Mucosa of stomach (tissue), 1 donor: ENCODE results near the gene TNRC6C.
"Not testable (repeated sequence)": the region's sequence is repeated elsewhere in the genome, so short reads cannot be mapped to it uniquely, and the experiment has no call there.

ENCODE experiments used
- H3K27me3 ChIP-seq: one replicate; pipeline ENCODE4 v1.7.0; 2013; ENCODE audit warnings: mild to moderate bottlenecking, low read length; ENCODE audit not compliant: control insufficient read depth, insufficient read depth
- H3K36me3 ChIP-seq: one replicate; pipeline ENCODE4 v1.7.0; 2013; ENCODE audit warnings: low read length; ENCODE audit not compliant: control insufficient read depth, insufficient read depth
- H3K4me1 ChIP-seq: one replicate; pipeline ENCODE4 v1.7.0; 2013; ENCODE audit warnings: mild to moderate bottlenecking, low read length; ENCODE audit not compliant: control insufficient read depth, insufficient read depth
- H3K4me3 ChIP-seq: one replicate; pipeline ENCODE4 v1.7.0; 2013; ENCODE audit warnings: low read length
- H3K9ac ChIP-seq: one replicate; pipeline ENCODE4 v1.7.0; 2013; ENCODE audit warnings: mild to moderate bottlenecking, low read length, moderate library complexity
- H3K9me3 ChIP-seq: one replicate; pipeline ENCODE4 v1.7.0; 2013; ENCODE audit warnings: mild to moderate bottlenecking, low read length, moderate library complexity; ENCODE audit not compliant: control insufficient read depth
- donor health status: Pancreatic carcinoma.

Gene TNRC6C

DNA sequence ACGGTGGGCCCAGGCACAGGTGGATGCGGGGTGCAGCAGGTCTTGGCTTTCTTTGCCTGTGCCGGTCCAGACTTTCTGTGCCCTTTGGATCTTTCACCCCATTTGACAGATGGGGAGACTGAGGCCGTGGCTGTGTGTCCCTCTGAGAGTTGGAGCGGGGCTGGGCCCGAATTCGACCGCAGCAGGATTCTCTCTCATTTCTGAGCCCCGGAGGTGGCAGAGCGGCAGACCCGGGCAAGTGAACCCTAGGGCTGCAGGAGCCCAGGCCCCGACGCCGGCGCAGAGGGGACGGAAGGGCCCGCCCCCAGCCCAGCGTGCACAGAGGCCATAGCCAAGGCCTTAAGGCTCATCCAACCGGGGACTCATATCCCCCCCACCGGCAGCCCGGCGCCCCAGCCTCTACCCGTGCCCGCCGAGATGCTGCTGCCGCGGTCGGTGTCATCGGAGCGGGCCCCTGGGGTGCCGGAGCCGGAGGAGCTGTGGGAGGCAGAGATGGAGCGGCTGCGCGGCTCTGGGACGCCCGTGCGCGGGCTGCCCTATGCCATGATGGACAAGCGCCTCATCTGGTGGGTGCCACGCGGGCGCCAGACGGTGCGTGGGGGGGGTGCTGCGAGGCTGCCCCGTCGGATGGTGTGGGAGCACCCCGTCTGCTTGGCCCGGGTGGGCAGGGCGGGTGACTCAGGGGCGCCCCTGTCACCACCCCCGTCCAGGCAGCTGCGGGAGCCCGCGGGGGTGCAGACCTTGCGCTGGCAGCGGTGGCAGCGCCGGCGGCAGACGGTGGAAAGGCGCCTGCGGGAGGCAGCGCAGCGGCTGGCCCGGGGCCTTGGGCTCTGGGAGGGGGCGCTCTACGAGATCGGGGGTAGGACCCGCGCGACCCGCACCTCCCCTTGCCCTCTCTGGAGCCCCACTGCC is 172.9 kb downstream of the TNRC6C start:
- Histone ChIP-seq H3K27me3 (peaks cover 23% of the 10 kb centered on the region), H3K9ac (no peak overlapping the region), H3K4me3 (no peak overlapping the region), H3K36me3 (no peaks in the 10 kb centered on the region), H3K9me3 (no peaks in the 10 kb centered on the region), H3K4me1 (peaks cover 39% of the 10 kb centered on the region)

- H3K4me1 ChIP-seq: peaks cover 39% of the 10 kb centered on the region
- no peak overlapping the region for H3K4me3 ChIP-seq
- H3K36me3 ChIP-seq: no peaks in the 10 kb centered on the region
- H3K9ac ChIP-seq: no peak overlapping the region
- H3K9me3 ChIP-seq: no peaks in the 10 kb centered on the region
- H3K27me3 ChIP-seq: peaks cover 23% of the 10 kb centered on the region
Measured at GRCh38 chr17:78132084-78132676, 173.7 kb downstream of the TNRC6C start.

DNA sequence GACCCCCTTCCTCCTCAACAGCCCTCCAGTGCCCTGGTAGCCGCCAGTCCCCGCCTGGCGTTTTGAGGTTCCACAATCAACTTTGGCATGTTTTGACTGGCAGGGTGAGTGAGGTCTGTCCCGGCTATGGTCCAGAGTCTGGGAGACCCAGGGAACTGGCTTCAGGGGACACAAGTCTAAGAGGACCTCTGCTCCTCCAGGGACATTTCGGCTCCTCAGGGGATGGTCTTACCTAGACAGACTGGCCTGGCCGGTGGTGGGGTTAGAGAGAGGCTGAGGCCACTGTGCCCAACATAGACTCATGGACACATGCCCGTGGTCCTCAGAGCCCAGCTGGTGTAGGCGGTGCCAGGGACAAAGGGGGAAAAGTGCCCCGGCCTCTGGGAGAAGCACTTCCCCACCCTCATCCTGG is 174.3 kb downstream of the TNRC6C start:
- Histone ChIP-seq H3K4me3 (no peak overlapping the region), H3K27me3 (peaks cover 23% of the 10 kb centered on the region), H3K4me1 (peaks cover 39% of the 10 kb centered on the region), H3K9me3 (no peaks in the 10 kb centered on the region), H3K9ac (no peak overlapping the region), H3K36me3 (no peaks in the 10 kb centered on the region)

- Histone ChIP-seq H3K27me3 (peaks cover 23% of the 10 kb centered on the region), H3K36me3 (no peaks in the 10 kb centered on the region), H3K4me1 (peaks cover 38% of the 10 kb centered on the region), H3K9me3 (no peaks in the 10 kb centered on the region), H3K4me3 (no peak overlapping the region), H3K9ac (no peak overlapping the region)
Measured at GRCh38 chr17:78133179-78133951, 174.9 kb downstream of the TNRC6C start.

DNA sequence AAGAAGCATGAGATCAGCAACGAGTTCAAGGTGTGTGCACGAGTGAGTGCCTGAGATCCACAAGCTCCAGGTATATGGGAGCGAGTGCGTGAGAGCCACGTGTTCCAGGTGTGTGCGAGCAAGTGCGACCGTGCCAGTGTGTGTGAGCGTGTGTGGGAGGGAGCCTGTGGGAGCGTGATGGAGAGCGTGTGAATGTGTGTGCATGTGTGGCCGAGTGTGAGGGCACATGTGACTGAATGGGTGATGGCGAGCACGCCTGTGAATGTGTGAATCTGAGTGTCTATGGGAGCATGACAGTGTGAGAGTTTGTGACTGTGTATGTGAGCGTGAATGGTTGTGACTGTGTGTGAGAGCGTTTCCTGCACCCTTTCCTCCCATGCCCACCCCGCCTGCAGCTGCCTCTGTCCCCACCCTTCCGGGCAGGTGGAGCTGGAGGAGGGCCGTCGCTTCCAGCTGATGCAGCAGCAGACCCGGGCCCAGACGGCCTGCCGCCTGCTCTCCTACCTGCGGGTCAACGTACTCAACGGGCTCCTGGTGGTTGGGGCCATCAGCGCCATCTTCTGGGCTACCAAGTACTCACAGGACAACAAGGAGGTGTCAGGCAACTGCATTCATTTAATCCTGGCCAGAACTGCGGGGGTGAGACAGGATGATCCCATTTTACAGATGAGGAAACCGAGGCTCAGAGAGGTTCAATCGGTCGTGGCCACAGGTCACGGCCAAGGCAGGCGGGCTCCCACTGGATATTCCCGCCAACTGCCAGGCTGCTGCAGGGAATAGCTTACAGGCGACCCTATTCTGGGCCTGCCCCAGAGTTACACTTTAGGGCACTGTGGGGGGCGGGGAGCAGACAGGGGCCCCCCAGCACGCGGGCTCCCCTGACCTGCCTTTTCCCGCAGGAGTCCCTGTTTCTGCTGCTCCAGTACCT is 175.7 kb downstream of the TNRC6C start:
- Histone ChIP-seq H3K4me3 (no peak overlapping the region), H3K4me1 (peaks cover 33% of the 10 kb centered on the region)

DNA sequence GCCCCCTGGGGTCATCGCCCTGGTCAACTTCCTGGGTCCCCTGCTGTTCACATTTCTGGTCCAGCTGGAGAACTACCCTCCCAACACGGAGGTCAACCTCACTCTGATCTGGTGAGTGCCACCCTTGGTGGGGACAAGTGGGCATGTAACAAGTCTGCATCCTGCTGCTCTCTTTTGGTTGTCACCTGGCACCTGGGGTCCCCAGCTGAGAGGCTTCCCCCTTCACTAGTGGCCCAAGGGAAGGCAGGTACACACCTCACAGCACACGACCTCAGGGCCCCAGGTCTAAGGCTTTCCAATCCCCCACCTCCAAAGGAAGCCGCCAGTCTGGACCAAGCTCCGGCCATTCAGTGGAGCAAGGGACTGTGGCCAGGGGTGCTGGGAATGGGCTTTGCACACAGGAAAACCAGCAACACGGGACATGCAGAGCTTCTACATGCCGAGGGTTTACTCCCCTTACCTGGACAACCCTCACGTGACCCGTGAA is 176.4 kb downstream of the TNRC6C start:
- Histone ChIP-seq H3K36me3 (no peaks in the 10 kb centered on the region), H3K27me3 (peaks cover 16% of the 10 kb centered on the region), H3K9me3 (no peaks in the 10 kb centered on the region), H3K9ac (no peak overlapping the region), H3K4me3 (no peak overlapping the region), H3K4me1 (peaks cover 28% of the 10 kb centered on the region)

More for the DNA sequence above, 175.7 kb downstream of the TNRC6C start:
- Histone ChIP-seq H3K9me3 (no peaks in the 10 kb centered on the region), H3K9ac (no peak overlapping the region), H3K36me3 (no peaks in the 10 kb centered on the region), H3K27me3 (peaks cover 20% of the 10 kb centered on the region)

DNA sequence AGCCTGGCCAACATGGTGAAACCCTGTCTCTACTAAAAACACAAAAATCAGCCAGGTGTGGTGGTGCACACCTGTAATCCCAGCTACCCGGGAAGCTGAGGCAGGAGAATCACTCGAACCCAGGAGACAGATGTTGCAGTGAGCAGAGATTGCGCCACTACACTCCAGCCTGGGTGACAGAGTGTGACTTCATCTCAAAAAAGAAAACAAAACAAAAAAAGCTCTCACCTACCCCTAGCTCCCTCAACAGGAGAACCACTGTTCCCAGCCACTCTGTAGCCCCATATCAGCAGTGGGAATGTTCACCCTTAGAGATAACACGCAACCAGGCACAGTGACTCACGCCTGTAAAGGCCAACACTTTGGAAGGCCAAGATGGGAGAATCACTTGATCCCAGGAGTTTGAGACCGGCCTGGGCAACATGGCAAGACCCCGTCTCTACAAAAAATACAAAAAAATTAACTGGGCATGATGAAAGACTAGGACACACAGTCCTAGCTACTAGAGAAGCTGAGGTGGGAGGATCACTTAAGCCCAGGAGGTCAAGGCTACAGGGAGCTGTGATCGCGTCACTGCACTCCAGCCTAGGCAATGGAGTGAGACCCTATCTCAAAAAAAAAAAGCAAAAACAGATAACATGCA is 177.5 kb downstream of the TNRC6C start:
- H3K36me3 ChIP-seq: no peaks in the 10 kb centered on the region
- no peak overlapping the region for H3K9ac ChIP-seq
- H3K4me3 ChIP-seq: no peak overlapping the region
- peaks cover 10% of the 10 kb centered on the region for H3K27me3 ChIP-seq
- H3K9me3 ChIP-seq: no peaks in the 10 kb centered on the region
- H3K4me1 ChIP-seq: peaks cover 36% of the 10 kb centered on the region

DNA sequence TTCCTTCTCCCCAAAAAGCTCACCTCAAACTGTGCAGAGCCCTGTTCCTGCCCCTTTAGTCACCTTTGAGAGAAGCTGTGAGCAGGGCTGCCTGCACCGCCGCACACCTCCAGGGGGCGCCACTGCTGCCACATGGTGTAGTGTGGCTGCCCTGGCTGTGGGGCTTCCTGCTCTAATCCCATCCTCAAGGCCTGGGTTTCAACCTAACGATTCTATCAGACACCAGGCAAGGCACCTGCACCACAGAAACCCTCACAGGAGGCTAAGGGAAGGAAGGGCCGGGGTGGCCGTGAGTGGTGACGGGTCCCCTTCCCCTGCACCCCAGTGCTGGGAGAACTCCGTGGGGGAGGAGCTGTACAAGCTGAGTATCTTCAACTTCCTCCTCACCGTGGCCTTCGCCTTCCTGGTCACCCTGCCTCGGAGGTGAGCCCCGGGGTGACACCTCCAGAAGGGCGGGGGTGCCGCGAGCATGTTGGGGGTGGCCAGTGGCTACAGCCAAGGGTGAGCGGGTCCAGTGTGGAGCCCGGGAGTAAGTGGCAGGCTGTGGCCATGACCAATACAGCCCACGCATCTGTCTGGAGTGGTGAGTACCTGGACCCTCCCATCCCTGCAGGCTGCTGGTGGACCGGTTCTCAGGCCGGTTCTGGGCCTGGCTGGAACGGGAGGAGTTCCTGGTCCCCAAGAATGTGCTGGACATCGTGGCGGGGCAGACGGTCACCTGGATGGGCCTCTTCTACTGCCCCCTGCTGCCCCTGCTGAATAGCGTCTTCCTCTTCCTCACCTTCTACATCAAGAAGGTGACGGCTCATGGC is 179.1 kb downstream of the TNRC6C start:
- Histone ChIP-seq H3K27me3 (peaks cover 1% of the 10 kb centered on the region), H3K9me3 (no peaks in the 10 kb centered on the region), H3K4me1 (peaks cover 42% of the 10 kb centered on the region), H3K4me3 (no peak overlapping the region), H3K36me3 (no peaks in the 10 kb centered on the region), H3K9ac (no peak overlapping the region)

DNA sequence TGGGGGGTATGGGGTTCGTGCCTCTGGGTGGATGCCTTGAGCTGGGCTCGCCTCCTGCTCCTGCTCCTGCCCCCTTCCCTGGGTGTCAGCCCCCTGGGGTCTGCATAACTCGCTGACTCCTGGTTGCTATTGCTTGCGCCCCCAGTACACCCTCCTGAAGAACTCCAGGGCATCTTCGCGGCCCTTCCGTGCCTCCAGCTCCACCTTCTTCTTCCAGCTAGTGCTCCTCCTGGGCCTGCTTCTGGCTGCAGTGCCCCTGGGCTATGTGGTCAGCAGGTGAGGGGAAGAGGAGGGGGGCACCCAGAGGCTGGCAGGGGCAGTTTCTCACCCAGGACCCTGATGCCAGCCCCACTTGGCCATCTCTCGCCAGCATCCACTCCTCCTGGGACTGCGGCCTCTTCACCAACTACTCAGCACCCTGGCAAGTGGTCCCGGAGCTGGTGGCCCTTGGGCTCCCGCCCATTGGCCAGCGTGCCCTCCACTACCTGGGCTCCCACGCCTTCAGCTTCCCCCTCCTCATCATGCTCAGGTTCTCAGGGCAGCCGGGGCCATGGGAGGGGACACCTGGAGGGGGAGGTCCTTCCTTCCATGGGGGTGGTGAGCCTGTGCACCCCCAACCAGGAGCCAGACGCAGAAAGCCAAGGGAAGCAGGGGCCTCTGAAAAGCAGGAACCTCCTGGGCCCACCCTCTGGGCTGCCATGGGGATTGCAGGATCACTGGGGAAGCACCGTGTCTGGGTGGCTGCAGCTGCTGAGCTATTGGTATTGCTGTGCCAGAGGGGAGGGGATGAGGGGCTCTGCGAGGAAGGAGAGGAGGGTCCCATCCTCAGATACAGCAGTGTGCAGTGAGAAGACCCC is 179.9 kb downstream of the TNRC6C start:
- H3K4me1 ChIP-seq: peaks cover 40% of the 10 kb centered on the region
- no peak overlapping the region for H3K9ac ChIP-seq
- no peak overlapping the region for H3K4me3 ChIP-seq
- no peaks in the 10 kb centered on the region for H3K9me3 ChIP-seq
- no peaks in the 10 kb centered on the region for H3K36me3 ChIP-seq
- no peaks in the 10 kb centered on the region for H3K27me3 ChIP-seq

GRCh38 chr17:78139861-78140168 is 181.3 kb downstream of the TNRC6C start:
- not testable (repeated sequence) for H3K4me3 ChIP-seq, H3K27me3 ChIP-seq, H3K36me3 ChIP-seq, H3K9me3 ChIP-seq, H3K9ac ChIP-seq
- H3K4me1 ChIP-seq: peaks cover 54% of the 10 kb centered on the region
